ENCODE measurements around the gene PNPLA3. TPM values are rescaled to one million over a fixed set of nuclear protein-coding genes. Genes with fewer than 3 reads are reported as not detected.

PNPLA3 gene
- total and polyA plus RNA-seq, 2 of the 4 experiments (the other 2 are of a cell fraction), result 3.6 to 7.5 TPM

- Histone ChIP-seq H3K27ac (ENCODE audit: insufficient read depth, low read length) (no peak overlapping the region), H3K9ac (ENCODE audit: low read depth, low read length) (no peak overlapping the region), H2AK5ac (ENCODE audit: low read depth, low read length) (no peak overlapping the region), H3K18ac (ENCODE audit: low read depth, low read length) (no peak overlapping the region), H3K4me1 (ENCODE audit: control insufficient read depth, insufficient read depth, low read length) (no peaks in the 10 kb centered on the region), H3K36me3 (ENCODE audit: control insufficient read depth, insufficient read depth, low read length) (peaks cover 70% of the 10 kb centered on the region), H3K4me3 (ENCODE audit: insufficient read depth, low read depth, low read length) (no peak overlapping the region), H3K4ac (ENCODE audit: low read depth, low read length) (no peak overlapping the region), H3K9me1 (ENCODE audit: insufficient read depth, low read length) (no peaks in the 10 kb centered on the region), H3K4me2 (ENCODE audit: low read depth, low read length) (no peak overlapping the region), H2BK20ac (ENCODE audit: low read depth, low read length) (no peak overlapping the region), H3K27me3 (ENCODE audit: control insufficient read depth, insufficient read depth, low read length) (no peaks in the 10 kb centered on the region), H2AK9ac (replicated peaks; ENCODE audit: low read depth, low read length, poor library complexity) (peak overlapping the region; percentile 66), H4K8ac (ENCODE audit: low read depth in 2 of 2, low read length in 2 of 2) (no peak overlapping the region), H2BK120ac (ENCODE audit: low read depth, low read length) (no peak overlapping the region), H2AFZ (replicated peaks; ENCODE audit: low read length, poor library complexity) (no peak overlapping the region), H3K14ac (replicated peaks; ENCODE audit: low read depth, low read length) (no peak overlapping the region), H3K56ac (ENCODE audit: extremely low read depth, insufficient read depth, low read length) (no peak overlapping the region), H4K20me1 (ENCODE audit: insufficient read depth, low read length) (no peaks in the 10 kb centered on the region; the same call in none of the 2 replicates), H3K79me1 (ENCODE audit: low read depth in 1 of 2, low read length in 2 of 2) (peaks cover 5 to 7% of the 10 kb centered on the region in 2 experiments), H4K91ac (ENCODE audit: insufficient read depth, low read depth, low read length) (no peak overlapping the region), H3K9me3 (ENCODE audit: control insufficient read depth, insufficient read depth, low read length) (no peaks in the 10 kb centered on the region), H4K5ac (ENCODE audit: low read depth, low read length) (no peak overlapping the region), H2BK5ac (ENCODE audit: low read depth, low read length, poor library complexity, severe bottlenecking) (no peak overlapping the region), H2BK15ac (ENCODE audit: low read depth, low read length) (no peak overlapping the region), H3K23ac (ENCODE audit: low read depth, low read length) (no peak overlapping the region)
- POLR2A ChIA-PET (ENCODE audit: unreplicated experiment), result no interaction called here
- in situ Hi-C loops (cut with MboI; ENCODE audit: low sequenced_read_pairs) (no loop called here), intact Hi-C loops (cut with micrococcal nuclease) (no loop called here), dilution Hi-C loops (cut with HindIII; ENCODE audit: low sequenced_read_pairs, unreplicated experiment) (no loop called here)
- no peak for DNase-seq
- no peak for TF ChIP-seq ELK1 (IDR thresholded peaks at IDR 0.05; ENCODE audit: borderline replicate concordance, low read depth, low read length)
- no peak for TF ChIP-seq CHD1 (IDR thresholded peaks at IDR 0.05; ENCODE audit: low read depth, low read length)
- no peak for TF ChIP-seq NFE2L2 (IDR thresholded peaks at IDR 0.05; ENCODE audit: low read depth, low read length)
- no peak for TF ChIP-seq CEBPB (IDR thresholded peaks at IDR 0.05; ENCODE audit: low read depth, low read length)
- TF ChIP-seq MAFK (IDR thresholded peaks at IDR 0.05; ENCODE audit: low read depth, low read length), result no peak
- TF ChIP-seq SMC3 (IDR thresholded peaks at IDR 0.05; ENCODE audit: low read depth, low read length), result no peak
- TF ChIP-seq USF2 (IDR thresholded peaks at IDR 0.05; ENCODE audit: low read depth, low read length), result no peak
- TF ChIP-seq MXI1 (IDR thresholded peaks at IDR 0.05; ENCODE audit: borderline replicate concordance, low read depth, low read length), result no peak
- no peak for TF ChIP-seq CTCF (conservative IDR thresholded peaks at IDR 0.05; ENCODE audit: low read depth, low read length)
- no peak for ATAC-seq (ENCODE audit: low read depth)
- CTCF ChIA-PET, result no interaction called here
- 87% methylated on average over 6 of the region's 19 CpGs; no CpG with 5 or more reads in 1 of the 2 experiments for WGBS, 2 experiments (ENCODE audit: extremely low coverage in 2 of 2, insufficient read length in 1 of 2)
- BruUV-seq (replicated peaks), result no TSS peak
Measured at GRCh38 chr22:43969021-43969878, 45.6 kb downstream of the PNPLA3 start.
